ENCODE measurements around the gene MFF. TPM values are rescaled to one million over a fixed set of nuclear protein-coding genes. Genes with fewer than 3 reads are reported as not detected.

Gene MFF
- polyA plus RNA-seq, 1 of the 3 experiments (the other 2 are of a cell fraction) = 51.0 TPM

DNA sequence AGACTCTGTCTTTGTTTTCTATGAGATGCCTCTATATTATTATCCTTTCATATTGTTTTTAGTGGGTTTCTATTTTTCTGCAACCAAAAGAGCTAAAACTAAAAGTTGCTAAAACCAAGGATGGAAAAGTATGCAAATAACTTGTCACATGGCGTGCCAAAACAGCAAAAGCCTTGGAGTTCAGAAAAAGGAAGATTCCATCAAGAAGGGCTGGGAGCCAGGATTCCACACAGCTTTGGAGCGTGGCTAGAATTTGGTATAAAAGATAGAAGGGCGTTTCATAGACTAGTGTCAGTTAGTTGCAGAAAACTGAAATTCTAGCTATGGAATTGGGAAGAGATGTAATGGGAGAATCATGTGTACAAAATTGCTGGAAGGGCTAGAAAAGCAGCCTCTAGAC lies 58.6 kb downstream of the MFF start:
- H3K36me3 ChIP-seq (replicated peaks in 1 of 2; ENCODE audit: control insufficient read depth in 1 of 2, insufficient read depth in 2 of 2, low read length in 1 of 2) = no peaks in the 10 kb centered on the region
- no peak for DNase-seq
- ChIA-PET POLR2A (no interaction called here), CTCF (interaction anchor here (2.4 kb wide), 1 partner anchor 23 kb away, joined by 8 read pairs; no protein-coding TSS in a partner anchor)
- no peak overlapping the region for H3K4me3 ChIP-seq (ENCODE audit: low read depth in 2 of 2, low read length in 1 of 2)
- H2AFZ ChIP-seq (ENCODE audit: low read depth) = no peak overlapping the region
- 0 out of 2 replicates have a peak, but pooled peaks cover 2% of the 10 kb centered on the region for H3K9me3 ChIP-seq
- H3K4me2 ChIP-seq = no peak overlapping the region
- no peak overlapping the region for H3K27ac ChIP-seq (ENCODE audit: low read depth in 2 of 2, low read length in 1 of 2)
- H3K4me1 ChIP-seq (ENCODE audit: control insufficient read depth in 1 of 2, insufficient read depth in 2 of 2, low read depth in 1 of 2, low read length in 1 of 2) = no peaks in the 10 kb centered on the region; a peak in 1 of 4 replicates
- 76% methylated on average over 3 of the region's 3 CpGs for WGBS (ENCODE audit: low lambda C conversion rate)
- H3K9ac ChIP-seq = no peak overlapping the region
- no peak for TF ChIP-seq POLR2AphosphoS5 (IDR thresholded peaks at IDR 0.05; ENCODE audit: low read depth, low read length)
- no peak for TF ChIP-seq MAX (IDR thresholded peaks at IDR 0.05; ENCODE audit: low read depth)
- no peak for TF ChIP-seq RCOR1 (IDR thresholded peaks at IDR 0.05; ENCODE audit: low read length)
- TF ChIP-seq YY1 (IDR thresholded peaks at IDR 0.05; ENCODE audit: low read depth) = no peak
- TF ChIP-seq, protein P1, sequence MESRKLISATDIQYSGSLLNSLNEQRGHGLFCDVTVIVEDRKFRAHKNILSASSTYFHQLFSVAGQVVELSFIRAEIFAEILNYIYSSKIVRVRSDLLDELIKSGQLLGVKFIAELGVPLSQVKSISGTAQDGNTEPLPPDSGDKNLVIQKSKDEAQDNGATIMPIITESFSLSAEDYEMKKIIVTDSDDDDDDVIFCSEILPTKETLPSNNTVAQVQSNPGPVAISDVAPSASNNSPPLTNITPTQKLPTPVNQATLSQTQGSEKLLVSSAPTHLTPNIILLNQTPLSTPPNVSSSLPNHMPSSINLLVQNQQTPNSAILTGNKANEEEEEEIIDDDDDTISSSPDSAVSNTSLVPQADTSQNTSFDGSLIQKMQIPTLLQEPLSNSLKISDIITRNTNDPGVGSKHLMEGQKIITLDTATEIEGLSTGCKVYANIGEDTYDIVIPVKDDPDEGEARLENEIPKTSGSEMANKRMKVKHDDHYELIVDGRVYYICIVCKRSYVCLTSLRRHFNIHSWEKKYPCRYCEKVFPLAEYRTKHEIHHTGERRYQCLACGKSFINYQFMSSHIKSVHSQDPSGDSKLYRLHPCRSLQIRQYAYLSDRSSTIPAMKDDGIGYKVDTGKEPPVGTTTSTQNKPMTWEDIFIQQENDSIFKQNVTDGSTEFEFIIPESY (IDR thresholded peaks at IDR 0.05; ENCODE audit: borderline replicate concordance, low read depth) = no peak
- TF ChIP-seq PBX3 (IDR thresholded peaks at IDR 0.05) = no peak
- no peak for TF ChIP-seq USF1 (IDR thresholded peaks at IDR 0.05; ENCODE audit: borderline replicate concordance, low read depth)
- no peak for TF ChIP-seq NFIC (IDR thresholded peaks at IDR 0.05; ENCODE audit: borderline replicate concordance)
- no peak for TF ChIP-seq RXRA (IDR thresholded peaks at IDR 0.05; ENCODE audit: borderline replicate concordance, low read depth)
- TF ChIP-seq TCF12 (IDR thresholded peaks at IDR 0.05) = no peak
- TF ChIP-seq MEF2A (IDR thresholded peaks at IDR 0.05; ENCODE audit: borderline replicate concordance, low read depth) = no peak
- no peak for TF ChIP-seq TAF1 (IDR thresholded peaks at IDR 0.05; ENCODE audit: borderline replicate concordance, low read depth, low read length)
- TF ChIP-seq, protein P2, sequence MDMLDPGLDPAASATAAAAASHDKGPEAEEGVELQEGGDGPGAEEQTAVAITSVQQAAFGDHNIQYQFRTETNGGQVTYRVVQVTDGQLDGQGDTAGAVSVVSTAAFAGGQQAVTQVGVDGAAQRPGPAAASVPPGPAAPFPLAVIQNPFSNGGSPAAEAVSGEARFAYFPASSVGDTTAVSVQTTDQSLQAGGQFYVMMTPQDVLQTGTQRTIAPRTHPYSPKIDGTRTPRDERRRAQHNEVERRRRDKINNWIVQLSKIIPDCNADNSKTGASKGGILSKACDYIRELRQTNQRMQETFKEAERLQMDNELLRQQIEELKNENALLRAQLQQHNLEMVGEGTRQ (IDR thresholded peaks at IDR 0.05; ENCODE audit: borderline replicate concordance, low read depth, low read length) = no peak
- TF ChIP-seq FOXM1 (IDR thresholded peaks at IDR 0.05; ENCODE audit: low read depth) = no peak
- TF ChIP-seq, protein P3, sequence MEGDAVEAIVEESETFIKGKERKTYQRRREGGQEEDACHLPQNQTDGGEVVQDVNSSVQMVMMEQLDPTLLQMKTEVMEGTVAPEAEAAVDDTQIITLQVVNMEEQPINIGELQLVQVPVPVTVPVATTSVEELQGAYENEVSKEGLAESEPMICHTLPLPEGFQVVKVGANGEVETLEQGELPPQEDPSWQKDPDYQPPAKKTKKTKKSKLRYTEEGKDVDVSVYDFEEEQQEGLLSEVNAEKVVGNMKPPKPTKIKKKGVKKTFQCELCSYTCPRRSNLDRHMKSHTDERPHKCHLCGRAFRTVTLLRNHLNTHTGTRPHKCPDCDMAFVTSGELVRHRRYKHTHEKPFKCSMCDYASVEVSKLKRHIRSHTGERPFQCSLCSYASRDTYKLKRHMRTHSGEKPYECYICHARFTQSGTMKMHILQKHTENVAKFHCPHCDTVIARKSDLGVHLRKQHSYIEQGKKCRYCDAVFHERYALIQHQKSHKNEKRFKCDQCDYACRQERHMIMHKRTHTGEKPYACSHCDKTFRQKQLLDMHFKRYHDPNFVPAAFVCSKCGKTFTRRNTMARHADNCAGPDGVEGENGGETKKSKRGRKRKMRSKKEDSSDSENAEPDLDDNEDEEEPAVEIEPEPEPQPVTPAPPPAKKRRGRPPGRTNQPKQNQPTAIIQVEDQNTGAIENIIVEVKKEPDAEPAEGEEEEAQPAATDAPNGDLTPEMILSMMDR (IDR thresholded peaks at IDR 0.05) = no peak
- TF ChIP-seq SMC3 (IDR thresholded peaks at IDR 0.05; ENCODE audit: low read depth, low read length) = no peak
- no peak for TF ChIP-seq NRF1 (IDR thresholded peaks at IDR 0.05; ENCODE audit: low read depth, low read length)
- no peaks in the 10 kb centered on the region for H4K20me1 ChIP-seq (ENCODE audit: insufficient read depth)
- H3K79me2 ChIP-seq (ENCODE audit: insufficient read depth) = no peaks in the 10 kb centered on the region
- H3F3A ChIP-seq (replicated peaks; ENCODE audit: insufficient read depth) = no peaks in the 10 kb centered on the region
- no peaks in the 10 kb centered on the region for H3K27me3 ChIP-seq (ENCODE audit: insufficient read depth)
- H3K9me2 ChIP-seq = no peaks in the 10 kb centered on the region
